DMS53 treated with DMSO at 0.1 percent for 48 hours (cell line): Measurements from ENCODE around the gene POGZ.

ENCODE experiments used
- DNase-seq: peaks from one replicate; lab custom pipeline; 2025; ENCODE audit not compliant: unreplicated experiment; lab: John Stamatoyannopoulos, UW

POGZ gene, protein sequence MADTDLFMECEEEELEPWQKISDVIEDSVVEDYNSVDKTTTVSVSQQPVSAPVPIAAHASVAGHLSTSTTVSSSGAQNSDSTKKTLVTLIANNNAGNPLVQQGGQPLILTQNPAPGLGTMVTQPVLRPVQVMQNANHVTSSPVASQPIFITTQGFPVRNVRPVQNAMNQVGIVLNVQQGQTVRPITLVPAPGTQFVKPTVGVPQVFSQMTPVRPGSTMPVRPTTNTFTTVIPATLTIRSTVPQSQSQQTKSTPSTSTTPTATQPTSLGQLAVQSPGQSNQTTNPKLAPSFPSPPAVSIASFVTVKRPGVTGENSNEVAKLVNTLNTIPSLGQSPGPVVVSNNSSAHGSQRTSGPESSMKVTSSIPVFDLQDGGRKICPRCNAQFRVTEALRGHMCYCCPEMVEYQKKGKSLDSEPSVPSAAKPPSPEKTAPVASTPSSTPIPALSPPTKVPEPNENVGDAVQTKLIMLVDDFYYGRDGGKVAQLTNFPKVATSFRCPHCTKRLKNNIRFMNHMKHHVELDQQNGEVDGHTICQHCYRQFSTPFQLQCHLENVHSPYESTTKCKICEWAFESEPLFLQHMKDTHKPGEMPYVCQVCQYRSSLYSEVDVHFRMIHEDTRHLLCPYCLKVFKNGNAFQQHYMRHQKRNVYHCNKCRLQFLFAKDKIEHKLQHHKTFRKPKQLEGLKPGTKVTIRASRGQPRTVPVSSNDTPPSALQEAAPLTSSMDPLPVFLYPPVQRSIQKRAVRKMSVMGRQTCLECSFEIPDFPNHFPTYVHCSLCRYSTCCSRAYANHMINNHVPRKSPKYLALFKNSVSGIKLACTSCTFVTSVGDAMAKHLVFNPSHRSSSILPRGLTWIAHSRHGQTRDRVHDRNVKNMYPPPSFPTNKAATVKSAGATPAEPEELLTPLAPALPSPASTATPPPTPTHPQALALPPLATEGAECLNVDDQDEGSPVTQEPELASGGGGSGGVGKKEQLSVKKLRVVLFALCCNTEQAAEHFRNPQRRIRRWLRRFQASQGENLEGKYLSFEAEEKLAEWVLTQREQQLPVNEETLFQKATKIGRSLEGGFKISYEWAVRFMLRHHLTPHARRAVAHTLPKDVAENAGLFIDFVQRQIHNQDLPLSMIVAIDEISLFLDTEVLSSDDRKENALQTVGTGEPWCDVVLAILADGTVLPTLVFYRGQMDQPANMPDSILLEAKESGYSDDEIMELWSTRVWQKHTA (N-terminal part only)

DNA sequence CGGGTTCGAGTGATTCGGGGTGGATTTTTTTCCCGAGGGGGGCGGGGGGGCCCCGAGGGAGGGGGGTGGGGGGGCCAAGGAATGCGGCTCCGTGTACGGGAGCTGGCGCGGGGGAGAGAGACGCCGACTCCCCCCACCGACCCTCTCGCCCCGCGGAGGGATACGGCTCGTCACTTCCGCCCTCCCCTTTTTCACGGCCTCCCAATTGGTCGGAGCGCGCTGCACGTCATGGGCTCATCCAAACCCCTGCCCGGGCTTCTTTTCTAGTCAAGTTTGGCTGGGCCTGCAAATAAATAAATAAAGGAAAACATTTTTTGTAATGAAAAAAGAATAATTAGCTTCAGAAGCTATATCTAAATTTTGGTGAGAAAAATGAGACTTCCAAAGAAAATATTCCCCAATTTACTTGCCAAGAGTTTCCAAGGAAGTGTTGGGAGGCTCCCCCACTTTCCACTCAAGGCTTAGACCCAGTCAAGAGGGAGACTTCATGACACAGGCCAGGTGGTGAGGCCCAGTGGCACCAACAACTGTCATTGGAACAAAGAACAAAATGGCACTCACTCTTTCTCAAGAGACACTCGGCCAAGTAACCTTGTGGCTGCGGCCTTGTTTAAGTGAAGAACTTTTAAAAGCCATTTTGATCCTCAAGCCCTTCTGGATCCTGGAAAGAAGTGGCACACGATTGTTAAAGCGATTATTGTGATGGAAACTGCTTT is at the start of gene POGZ:
Gene POGZ, minus strand, starts transcription at position 164 of the 716 bp plus-strand sequence. CDS start 17,290 bp downstream, outside the sequence.
- peak; percentile 78 for DNase-seq

DNA sequence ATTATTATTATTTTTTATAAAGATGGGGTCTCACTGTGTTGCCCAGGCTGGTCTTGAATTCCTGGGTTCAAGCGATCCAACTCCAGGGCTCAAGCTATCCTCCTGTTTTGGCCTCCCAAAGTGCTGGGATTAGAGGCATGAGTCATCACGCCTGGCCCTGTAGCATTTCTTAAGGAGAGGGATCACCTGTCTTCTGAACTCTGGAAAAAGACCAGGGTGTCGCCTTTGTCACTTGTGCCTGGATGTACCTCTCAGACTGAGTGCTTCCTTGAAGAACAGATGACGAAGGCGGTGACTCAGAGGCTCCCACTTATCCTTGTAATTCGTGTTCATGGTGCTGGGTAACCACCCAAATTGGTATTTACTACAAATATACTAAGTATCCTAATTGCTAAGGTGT is 49.5 kb upstream of the POGZ start:
- DNase-seq, result no peak

DNA sequence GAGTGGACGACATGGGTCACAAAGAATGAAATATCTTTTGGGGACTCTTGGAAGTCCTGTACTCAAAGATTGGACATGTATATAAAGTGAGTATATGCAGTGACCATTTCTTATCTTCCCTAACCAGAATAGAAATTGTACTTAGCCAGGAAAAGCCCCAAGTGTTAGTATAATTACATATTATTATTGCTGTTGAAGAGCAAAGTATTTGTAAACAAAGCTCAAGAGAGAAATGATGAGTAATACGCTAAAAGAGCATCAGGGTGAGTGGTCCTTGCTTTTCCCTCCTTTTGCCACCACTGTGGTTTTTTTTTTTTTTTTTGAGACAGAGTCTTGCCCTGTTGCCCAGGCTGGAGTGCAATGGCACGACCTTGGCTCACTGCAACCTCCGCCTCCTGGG is 45.5 kb upstream of the POGZ start:
- DNase-seq, result no peak

DNA sequence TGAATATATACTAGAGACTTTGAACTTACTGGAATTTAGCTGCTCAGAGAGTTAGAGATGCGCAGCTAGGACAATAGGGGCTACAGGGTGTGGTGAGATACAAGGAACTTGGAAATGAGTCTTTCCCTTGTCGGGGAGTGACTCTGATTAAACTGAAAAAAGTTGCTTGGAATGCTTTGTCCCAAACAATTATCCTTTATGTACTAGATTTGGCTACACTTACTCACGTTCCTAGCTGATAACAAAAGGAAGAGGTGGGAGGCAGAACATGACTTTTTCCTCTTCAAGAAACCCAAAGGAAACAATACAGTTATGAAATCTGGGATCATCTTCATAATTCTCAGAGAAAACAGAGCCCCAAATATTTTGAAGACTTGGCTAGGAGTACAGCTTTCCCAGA is 45.0 kb upstream of the POGZ start:
- DNase-seq, result no peak

DNA sequence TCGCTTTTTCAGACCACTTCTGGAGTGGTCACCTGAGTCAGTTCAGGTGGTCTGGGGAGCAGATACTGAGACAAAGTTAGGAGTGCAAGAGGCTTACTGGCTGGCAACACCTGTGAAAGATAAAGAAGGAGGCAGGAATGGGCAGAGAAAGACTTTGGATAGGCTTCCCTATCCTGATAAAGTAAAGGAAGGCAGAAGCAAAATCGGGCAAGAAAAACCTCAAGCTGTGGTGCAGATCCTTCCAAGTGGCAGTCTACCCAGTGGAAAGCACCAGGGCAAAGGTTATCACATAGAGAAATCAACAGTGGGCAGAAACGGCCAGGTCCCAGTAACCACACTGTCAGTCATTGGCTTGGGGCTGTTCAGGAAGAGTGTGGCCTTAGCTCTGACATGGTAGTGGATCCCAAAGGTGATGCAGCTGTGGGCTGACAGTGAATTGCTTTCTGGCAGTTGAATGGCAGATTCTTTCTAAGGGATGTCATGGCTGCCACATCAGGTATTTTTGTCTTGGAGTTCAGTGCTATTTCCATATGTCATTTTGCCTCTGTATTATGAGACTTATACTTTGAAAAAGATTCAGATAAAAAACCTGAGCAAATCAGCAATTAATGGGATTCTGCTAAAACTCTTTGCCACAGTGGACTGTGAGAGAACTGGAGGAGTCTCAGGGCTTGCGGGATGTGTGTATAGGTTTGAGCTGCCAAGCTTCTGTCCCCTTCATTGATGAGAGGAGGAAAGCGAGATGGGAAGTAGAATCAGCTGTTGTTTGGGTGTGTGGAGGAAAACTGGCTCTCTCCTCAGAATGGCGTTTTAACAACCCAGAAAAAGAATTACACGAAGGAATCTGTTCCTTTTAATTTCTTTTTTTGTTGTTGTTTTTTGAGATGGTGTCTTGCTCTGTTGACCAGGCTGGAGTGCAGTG is 43.8 kb upstream of the POGZ start:
- DNase-seq, result no peak

DNA sequence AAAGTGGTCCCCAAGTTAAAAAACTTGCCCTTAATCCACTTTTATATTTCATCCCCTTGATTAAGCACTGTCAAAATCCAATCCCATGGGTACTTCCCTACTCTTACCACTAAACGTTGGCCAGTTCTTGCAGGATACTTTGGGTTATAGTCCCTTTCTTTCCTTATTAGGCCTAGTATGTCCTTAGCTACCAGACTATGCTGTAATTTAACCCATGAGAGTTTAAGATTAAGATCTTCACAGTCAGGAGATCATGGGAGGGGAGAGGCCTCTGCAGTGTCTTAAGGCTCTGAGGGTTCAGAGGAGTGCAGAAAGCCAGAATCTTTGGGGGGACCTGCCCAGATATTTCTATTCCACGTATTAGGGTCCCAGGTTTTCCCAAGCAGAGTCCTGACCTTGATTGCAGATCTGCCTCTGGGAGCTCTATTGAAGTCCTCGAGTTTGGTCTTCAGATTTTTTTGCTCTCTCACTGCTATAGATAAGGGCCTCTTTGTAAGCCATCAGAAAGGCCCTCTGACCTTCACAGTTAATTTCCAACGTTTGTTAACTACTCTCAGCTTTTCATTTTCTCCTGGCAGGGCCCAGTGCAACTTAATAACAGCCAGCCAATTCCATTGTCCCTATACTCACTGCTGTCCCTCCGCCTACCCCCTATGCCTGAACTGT is 42.9 kb upstream of the POGZ start:
- no peak for DNase-seq

DNA sequence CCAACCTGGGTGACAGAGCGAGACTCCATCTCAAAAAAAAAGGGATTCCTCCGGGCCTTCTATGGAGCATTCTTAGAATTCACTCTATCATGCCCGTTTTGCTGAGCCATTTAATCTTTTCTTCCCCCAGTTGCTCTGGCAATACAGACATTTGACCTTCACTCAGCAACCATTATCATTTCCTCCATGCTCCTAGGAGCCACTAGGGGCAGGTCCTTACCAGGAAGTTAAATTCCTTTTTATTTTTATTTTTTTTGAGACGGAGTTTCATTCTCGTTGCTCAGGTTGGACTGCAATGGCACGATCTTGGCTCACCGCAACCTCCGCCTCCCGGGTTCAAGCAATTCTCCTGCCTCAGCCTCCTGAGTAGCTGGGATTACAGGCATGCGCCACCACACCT is 42.2 kb upstream of the POGZ start:
- peak; percentile 24 for DNase-seq

DNA sequence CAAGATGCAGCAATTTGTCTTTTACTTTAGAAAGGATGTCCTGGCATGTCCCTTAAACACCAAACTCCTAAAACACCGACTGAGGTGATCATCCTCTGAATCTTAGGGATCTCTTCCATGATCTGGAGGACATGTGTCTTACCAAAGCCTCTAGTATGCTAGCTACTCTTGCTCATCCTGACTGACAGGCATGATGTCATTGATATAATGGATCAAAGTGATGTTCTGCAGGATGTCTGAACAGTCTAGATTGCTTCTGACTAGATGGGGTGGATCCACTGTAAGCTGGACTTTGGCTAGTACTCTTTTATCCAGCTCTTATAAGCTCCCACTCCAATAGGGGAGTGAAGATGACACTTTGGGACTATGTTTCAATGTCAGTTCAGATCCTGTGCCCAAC is 40.6 kb upstream of the POGZ start:
- no peak for DNase-seq

DNA sequence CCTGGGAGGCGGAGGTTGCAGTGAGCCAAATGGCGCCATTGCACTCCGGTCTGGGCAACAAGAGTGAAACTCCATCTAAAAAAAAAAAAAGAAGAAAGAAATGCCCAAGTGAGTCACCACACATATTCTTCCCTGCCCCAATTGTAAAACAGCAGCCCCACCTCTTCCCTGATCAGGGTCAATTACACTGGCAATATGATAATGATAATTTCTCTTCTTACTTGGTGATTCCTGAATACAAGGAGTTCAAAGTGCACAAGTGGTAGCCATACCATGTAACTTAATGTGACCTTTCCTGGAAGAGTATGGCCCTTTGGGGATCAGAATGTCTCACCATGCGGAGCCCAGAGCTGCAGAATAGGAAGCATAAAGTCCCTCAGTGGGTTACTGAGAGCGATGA is 40.1 kb upstream of the POGZ start:
- DNase-seq, result no peak

DNA sequence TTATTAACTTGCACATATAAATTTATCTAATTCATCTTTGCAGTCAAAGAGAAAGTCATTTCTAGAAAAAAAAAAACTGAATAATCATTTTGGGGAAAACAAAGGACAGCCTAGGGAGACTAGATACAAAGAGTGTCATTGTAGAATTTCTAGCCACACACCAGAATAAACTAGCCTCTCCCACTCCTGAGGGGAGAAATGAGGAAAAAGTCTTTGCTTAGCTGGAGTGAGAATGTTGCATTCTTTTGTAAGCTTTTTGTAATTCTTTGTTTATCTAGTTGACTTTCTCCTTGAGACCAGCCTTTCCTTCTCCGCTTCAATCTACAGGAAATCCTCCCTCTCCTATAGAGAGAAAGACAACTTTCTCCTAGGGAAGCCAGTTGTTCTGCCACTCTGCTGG is 36.0 kb upstream of the POGZ start:
- DNase-seq, result no peak

DNA sequence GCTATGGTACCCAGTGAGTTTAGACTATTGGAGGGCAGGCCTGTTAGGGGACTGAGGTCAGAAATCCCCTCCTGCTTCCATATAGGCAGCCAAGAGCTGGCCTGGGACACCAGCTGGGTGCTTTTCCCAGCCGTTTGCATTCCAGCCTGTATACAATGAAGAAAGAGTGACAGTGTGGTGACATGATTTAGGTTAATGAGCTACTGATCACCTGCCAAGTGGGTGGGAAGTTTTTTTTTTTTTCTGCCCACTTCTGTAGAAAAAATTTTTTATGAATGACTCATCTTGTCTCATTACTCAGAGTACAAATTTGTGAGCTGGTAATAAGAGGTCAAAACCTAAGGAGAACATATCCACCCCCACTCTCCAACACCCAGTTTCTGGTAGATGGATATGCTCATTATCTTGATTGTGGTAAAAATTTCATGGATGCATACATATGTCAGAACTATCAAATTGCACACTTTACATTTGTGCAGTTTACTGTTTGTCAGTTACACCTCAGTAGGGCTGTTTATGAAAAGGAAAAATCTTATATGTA is 35.5 kb upstream of the POGZ start:
- DNase-seq, result peak; percentile 86

DNA sequence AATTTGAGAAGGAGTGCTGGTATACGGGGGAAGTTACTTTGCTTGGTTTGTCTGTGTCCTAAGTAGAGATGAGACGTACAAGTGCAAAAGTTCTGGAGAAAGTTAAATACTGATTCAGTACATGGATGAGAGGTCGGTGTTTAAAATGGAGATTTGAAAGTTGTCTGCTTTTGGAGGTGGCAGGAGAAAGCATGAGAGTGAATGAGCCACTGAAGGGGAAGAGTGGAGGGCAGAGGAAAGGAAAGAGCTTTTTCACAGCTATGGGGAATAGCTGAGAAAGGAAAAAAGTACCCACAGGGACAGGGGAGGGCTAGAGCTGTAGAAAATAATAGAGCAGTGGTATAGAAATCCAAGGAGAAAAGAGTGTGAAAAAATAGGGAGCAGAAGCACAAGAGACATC is 33.7 kb upstream of the POGZ start:
- no peak for DNase-seq

DNA sequence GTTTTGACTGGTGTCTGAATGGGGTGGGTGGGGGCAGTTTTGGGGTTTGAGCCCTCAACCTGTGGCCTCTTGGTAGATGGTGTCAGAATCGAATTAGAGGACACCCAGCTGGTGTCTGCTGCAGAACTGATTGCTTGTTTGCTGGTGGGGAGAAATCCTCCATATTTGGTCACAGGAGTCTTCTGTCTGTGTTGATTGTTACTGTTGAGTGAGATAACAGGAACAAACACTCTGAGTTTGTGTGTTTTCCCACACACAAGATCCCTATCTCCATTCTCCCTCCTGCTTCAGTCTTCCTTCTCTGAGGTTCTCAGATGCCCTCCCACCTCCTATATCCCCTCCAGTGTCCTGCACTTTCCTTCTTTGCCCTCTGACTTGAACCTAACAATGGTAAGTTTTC is 32.8 kb upstream of the POGZ start:
- peak; percentile 69 for DNase-seq

DNA sequence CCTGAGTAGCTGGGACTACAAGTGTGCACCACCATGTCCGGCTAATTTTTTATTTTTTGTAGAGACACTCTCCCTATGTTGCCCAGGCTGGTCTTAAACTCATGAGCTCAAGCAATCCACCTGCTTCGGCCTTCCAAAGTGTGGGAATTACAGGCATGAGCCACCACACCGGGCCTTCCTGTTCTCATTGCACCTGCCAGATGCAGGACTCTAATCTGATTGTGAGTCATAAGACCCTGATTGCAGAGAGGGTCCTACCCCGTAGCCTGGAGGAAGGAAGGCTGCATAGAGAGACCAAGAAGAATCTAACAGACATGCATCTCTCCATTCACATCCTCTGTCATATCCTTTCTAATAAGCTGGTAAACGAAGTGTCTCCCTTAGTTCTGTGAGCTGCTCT is 32.3 kb upstream of the POGZ start:
- DNase-seq, result no peak

DNA sequence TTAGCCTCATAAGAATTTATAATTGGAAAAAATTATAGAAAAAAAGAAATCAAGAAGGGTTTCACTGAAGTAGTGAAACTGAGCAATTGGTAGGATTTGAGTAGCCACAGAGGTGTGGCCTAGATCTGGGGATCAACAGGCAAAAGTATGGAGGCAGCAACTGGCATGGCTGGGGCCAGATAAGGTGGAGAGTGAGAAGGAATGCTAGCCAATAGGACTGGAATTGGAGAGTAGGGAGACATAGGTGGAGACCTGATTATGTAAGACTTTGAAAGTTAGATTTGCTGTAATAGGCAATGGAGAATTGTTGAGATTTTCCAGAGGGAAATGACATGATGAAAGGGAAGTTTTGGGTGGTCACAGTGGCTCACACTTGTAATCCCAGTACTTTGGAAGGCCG is 27.3 kb upstream of the POGZ start:
- DNase-seq, result no peak

DNA sequence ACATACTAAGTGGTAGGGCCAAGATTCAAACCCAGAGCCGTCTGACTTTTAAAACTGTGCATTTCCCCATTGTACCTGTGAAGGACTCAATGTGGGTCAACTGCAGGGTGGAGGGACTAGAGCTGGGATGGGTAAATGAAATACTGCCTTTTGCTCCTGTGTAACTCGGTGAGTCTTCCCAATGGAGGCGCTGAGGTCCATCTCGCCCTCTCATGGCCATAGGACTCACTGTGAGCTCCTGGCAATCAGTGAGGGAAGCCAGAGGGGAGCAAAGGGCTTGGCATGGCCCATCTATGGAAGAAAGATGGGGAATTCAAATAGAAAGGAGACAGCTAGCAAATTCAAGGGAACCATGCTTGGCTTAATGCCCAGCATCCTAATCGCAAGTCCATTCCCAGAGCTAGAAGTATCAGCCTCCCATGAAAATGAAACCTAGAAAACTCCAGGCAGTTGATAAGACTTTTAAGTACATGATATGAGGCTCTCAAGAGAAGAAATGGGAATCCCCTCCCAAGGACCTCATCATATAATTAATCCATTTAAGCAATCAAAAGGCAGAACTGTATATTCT is 26.5 kb upstream of the POGZ start:
- DNase-seq, result no peak

DNA sequence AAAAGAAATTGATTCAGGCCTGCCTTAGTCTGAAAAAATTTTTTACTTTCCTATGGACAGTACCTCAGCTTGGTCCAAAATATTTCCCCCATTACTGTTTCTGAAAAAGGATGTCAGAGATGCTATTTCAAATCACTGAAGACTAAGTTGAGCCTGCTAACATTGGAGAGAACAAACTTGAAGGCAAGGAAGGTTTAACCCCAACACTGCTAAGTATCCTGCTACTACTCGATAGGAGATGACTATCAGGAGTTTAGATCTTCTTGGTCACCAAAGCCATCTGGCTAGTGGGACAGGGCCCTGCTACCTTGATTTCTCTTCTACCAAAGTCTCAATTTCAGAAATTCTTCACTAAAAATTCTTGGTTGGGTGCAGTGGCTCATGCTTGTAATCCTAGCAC is 22.7 kb upstream of the POGZ start:
- no peak for DNase-seq

DNA sequence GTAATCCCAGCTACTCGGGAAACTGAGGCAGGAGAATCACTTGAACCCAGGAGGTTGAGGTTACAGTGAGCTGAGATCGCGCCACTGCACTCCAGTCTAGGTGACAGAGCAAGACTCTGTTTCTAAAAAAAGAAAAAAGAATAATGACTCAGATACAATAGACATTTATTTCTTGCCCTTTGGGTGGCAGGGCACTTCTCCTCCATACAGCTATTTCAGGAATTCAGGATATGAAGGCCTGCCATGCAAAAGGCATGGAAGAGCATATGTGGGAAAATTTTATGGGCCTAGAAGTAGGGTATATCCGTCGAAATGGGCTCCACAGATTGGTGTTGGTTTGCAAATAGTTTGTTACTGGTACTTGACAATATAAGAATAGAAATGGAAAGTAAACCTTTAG is 20.2 kb upstream of the POGZ start:
- DNase-seq, result no peak

DNA sequence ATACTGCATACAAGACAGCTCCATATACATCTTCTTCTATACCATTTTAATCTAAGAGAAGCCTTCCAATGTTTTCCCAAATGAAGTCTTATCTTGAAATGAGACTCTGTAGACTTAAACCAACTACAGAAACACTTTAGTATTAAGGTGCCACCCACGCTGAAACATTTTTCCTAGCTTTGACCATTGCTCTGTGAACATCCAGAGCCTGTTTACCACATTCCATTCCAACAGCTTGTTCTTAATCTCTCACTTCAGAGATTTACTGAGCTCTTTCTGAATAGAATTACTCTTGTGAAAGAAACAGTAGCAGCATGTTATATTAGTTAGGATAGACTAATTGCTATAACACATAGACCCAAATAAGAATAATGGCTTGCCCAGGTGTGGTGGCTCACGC is 19.6 kb upstream of the POGZ start:
- no peak for DNase-seq
